ENCODE measurements around the gene SLC9A1. TPM values are rescaled to one million over a fixed set of nuclear protein-coding genes. Genes with fewer than 3 reads are reported as not detected.

SLC9A1 gene
- total RNA-seq, 2 experiments from 2014 or later, result 14.8 to 15.3 TPM

GRCh38 chr1:27166351-27166802 is 11.5 kb upstream of the SLC9A1 start:
- DNase-seq (no peak), ATAC-seq (no peak)
- no peaks in the 10 kb centered on the region for H3K27me3 Mint-ChIP-seq
- ChIA-PET POLR2A (no interaction called here), CTCF (interaction anchor here (0.9 kb wide), 1 partner anchor 64 kb away, joined by 3 read pairs; no protein-coding TSS in a partner anchor)
- intact Hi-C loops (cut with micrococcal nuclease), result no loop called here
- peaks cover 6% of the 10 kb centered on the region for H3K4me1 Mint-ChIP-seq (ENCODE audit: low read depth)
- H3K27ac Mint-ChIP-seq, result no peak overlapping the region
- H3K9me3 Mint-ChIP-seq, result no peaks in the 10 kb centered on the region
- H3K36me3 Mint-ChIP-seq (ENCODE audit: low read depth), result no peaks in the 10 kb centered on the region
- H3K4me3 Mint-ChIP-seq, result no peak overlapping the region
- no peak for TF ChIP-seq CTCF (IDR thresholded peaks at IDR 0.05)

GRCh38 chr1:27163093-27163492 is 8.2 kb upstream of the SLC9A1 start:
- intact Hi-C loops (cut with micrococcal nuclease), result no loop called here
- Mint-ChIP-seq H3K4me1 (ENCODE audit: low read depth) (peaks cover 6% of the 10 kb centered on the region), H3K27me3 (no peaks in the 10 kb centered on the region), H3K36me3 (ENCODE audit: low read depth) (no peaks in the 10 kb centered on the region), H3K9me3 (no peaks in the 10 kb centered on the region), H3K4me3 (no peak overlapping the region), H3K27ac (no peak overlapping the region)
- TF ChIP-seq CTCF (IDR thresholded peaks at IDR 0.05), result no peak
- DNase-seq, result no peak
- ChIA-PET POLR2A (no interaction called here), CTCF (interaction anchor here (1.1 to 1.9 kb wide), 2 partner anchors 8 to 77 kb away, joined by 3 to 6 read pairs; partner anchors contain the start of gene SLC9A1)
- no peak for ATAC-seq

GRCh38 chr1:27162090-27162489 is 7.2 kb upstream of the SLC9A1 start:
- POLR2A ChIA-PET, result interaction anchor here (0.6 kb wide), 1 partner anchor 23 kb away, joined by 4 read pairs; no protein-coding TSS in a partner anchor

GRCh38 chr1:27161594-27161993 is 6.7 kb upstream of the SLC9A1 start:
- no peaks in the 10 kb centered on the region for H3K9me3 Mint-ChIP-seq
- no peak overlapping the region for H3K27ac Mint-ChIP-seq
- H3K27me3 Mint-ChIP-seq, result no peaks in the 10 kb centered on the region
- POLR2A ChIA-PET, result interaction anchor here (0.8 kb wide), 1 partner anchor 49 kb away, joined by 4 read pairs; no protein-coding TSS in a partner anchor
- peak; percentile 76 for ATAC-seq
- intact Hi-C loops (cut with micrococcal nuclease), result no loop called here
- CTCF ChIA-PET, result interaction anchor here (1.1 to 1.3 kb wide), 2 partner anchors 21 to 52 kb away, joined by 3 read pairs; no protein-coding TSS in a partner anchor
- no peaks in the 10 kb centered on the region for H3K36me3 Mint-ChIP-seq (ENCODE audit: low read depth)
- peaks cover 6% of the 10 kb centered on the region for H3K4me1 Mint-ChIP-seq (ENCODE audit: low read depth)
- DNase-seq, result no peak
- TF ChIP-seq CTCF (IDR thresholded peaks at IDR 0.05), result no peak
- H3K4me3 Mint-ChIP-seq, result no peak overlapping the region

More at GRCh38 chr1:27162090-27162489, 7.2 kb upstream of the SLC9A1 start:
- H3K4me3 Mint-ChIP-seq, result no peak overlapping the region
- no peaks in the 10 kb centered on the region for H3K36me3 Mint-ChIP-seq (ENCODE audit: low read depth)
- no peak for DNase-seq
- no peak overlapping the region for H3K27ac Mint-ChIP-seq
- TF ChIP-seq CTCF (IDR thresholded peaks at IDR 0.05), result no peak
- intact Hi-C loops (cut with micrococcal nuclease), result no loop called here
- no peaks in the 10 kb centered on the region for H3K9me3 Mint-ChIP-seq
- CTCF ChIA-PET, result interaction anchor here (1.1 to 1.3 kb wide), 2 partner anchors 22 to 52 kb away, joined by 3 read pairs; no protein-coding TSS in a partner anchor
- peaks cover 6% of the 10 kb centered on the region for H3K4me1 Mint-ChIP-seq (ENCODE audit: low read depth)
- no peaks in the 10 kb centered on the region for H3K27me3 Mint-ChIP-seq
- no peak for ATAC-seq

- no peak for DNase-seq
- no peak for ATAC-seq
- intact Hi-C loops (cut with micrococcal nuclease), result no loop called here
- no peaks in the 10 kb centered on the region for H3K27me3 Mint-ChIP-seq
- H3K4me1 Mint-ChIP-seq (ENCODE audit: low read depth), result peaks cover 37% of the 10 kb centered on the region
- no peak overlapping the region for H3K4me3 Mint-ChIP-seq
- no peaks in the 10 kb centered on the region for H3K9me3 Mint-ChIP-seq
- no peak overlapping the region for H3K27ac Mint-ChIP-seq
- no peaks in the 10 kb centered on the region for H3K36me3 Mint-ChIP-seq (ENCODE audit: low read depth)
- ChIA-PET CTCF (interaction anchor here (0.6 to 3.8 kb wide), 2 partner anchors 112 to 155 kb away, joined by 3 to 16 read pairs; no protein-coding TSS in a partner anchor), POLR2A (interaction anchor here (12.8 kb wide), 1 partner anchor 18 kb away, joined by 172 read pairs; no protein-coding TSS in a partner anchor)
- TF ChIP-seq CTCF (IDR thresholded peaks at IDR 0.05), result no peak
Observed at GRCh38 chr1:27157194-27157593, 2.3 kb upstream of the SLC9A1 start.
